Activated T-helper 2 cell treated with anti-CD3 and anti-CD28 coated beads, Interferon-gamma antibody, Interleukin-2, Interleukin-4, amounts not matched to agents 10 μg/mL and 5 μg/mL and 100 μg/mL, durations not matched to agents 14 hours and 24 hours and 36 hours (primary cell): ENCODE results near the gene CDK14. TPM values are rescaled to one million over a fixed set of nuclear protein-coding genes. Genes with fewer than 3 reads are reported as not detected.
"Not testable (repeated sequence)": the region's sequence is repeated elsewhere in the genome, so short reads cannot be mapped to it uniquely, and the experiment has no call there.

ENCODE experiments used
- DNase-seq: peaks from one replicate; pipeline ENCODE4 v3.0.0; 2021; ENCODE audit warnings: low spot score
- H3K27ac Mint-ChIP-seq: one replicate; pipeline ENCODE4 v1.8.0; 2021; ENCODE audit warnings: mixed read lengths
- H3K27me3 Mint-ChIP-seq: one replicate; pipeline ENCODE4 v1.8.0; 2021; ENCODE audit warnings: low read depth, mixed read lengths
- H3K36me3 Mint-ChIP-seq: one replicate; pipeline ENCODE4 v1.8.0; 2021; ENCODE audit warnings: low read depth, mixed read lengths
- H3K4me1 Mint-ChIP-seq: one replicate; pipeline ENCODE4 v1.8.0; 2021; ENCODE audit warnings: low read depth, mixed read lengths
- H3K4me3 Mint-ChIP-seq: one replicate; pipeline ENCODE4 v1.8.0; 2021; ENCODE audit warnings: low read depth, mild to moderate bottlenecking, moderate library complexity, mixed read lengths
- H3K9me3 Mint-ChIP-seq: one replicate; pipeline ENCODE4 v1.8.0; 2021; ENCODE audit warnings: mixed read lengths
- intact Hi-C: fragments of 100-400 bp; cut with micrococcal nuclease; formaldehyde crosslinking; loops from one replicate; pipeline ENCODE4 v1.15.1; 2023
- total RNA-seq: library from RNA; stranded (reverse); gene quantifications from 2 replicates; pipeline ENCODE4 v1.2.3, GENCODE V29; 2022

Gene CDK14
- total RNA-seq, 1 donor from 2014 or later: 2.2 TPM

GRCh38 chr7:90788052-90788451 lies 191.9 kb downstream of the CDK14 start:
- no peak overlapping the region for H3K27ac Mint-ChIP-seq
- intact Hi-C loops: no loop called here
- no peak for DNase-seq
- peaks cover 14% of the 10 kb centered on the region for H3K9me3 Mint-ChIP-seq
- H3K4me1 Mint-ChIP-seq: no peaks in the 10 kb centered on the region
- no peaks in the 10 kb centered on the region for H3K36me3 Mint-ChIP-seq
- no peak overlapping the region for H3K4me3 Mint-ChIP-seq
- H3K27me3 Mint-ChIP-seq: no peaks in the 10 kb centered on the region

GRCh38 chr7:90789736-90790306 lies 193.7 kb downstream of the CDK14 start:
- H3K9me3 Mint-ChIP-seq: peaks cover 24% of the 10 kb centered on the region
- no peaks in the 10 kb centered on the region for H3K36me3 Mint-ChIP-seq
- intact Hi-C loops: no loop called here
- H3K27me3 Mint-ChIP-seq: no peaks in the 10 kb centered on the region
- H3K27ac Mint-ChIP-seq: no peak overlapping the region
- H3K4me1 Mint-ChIP-seq: no peaks in the 10 kb centered on the region
- H3K4me3 Mint-ChIP-seq: no peak overlapping the region
- no peak for DNase-seq

DNA sequence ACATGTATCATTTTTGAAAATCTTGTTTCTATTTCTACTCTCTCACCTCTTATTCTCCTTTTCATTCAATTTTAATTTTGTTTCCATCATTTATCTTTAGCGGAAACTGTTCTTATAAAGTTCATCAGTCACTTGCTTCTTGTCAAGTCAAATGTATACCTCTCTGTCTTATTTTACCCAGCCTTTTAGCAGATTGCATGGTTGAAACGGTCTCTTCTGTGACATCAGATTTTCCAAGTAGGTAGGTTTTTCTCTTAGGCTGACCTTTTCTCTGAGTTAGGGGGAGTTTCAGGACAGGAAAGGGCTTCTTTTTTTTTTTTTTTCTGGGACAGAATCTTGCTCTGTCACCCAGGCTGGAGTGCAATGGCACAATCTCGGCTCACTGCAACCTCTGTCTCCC lies 195.5 kb downstream of the CDK14 start:
- Mint-ChIP-seq H3K27me3 (no peaks in the 10 kb centered on the region), H3K36me3 (no peaks in the 10 kb centered on the region), H3K27ac (no peak overlapping the region), H3K4me1 (no peaks in the 10 kb centered on the region), H3K9me3 (peaks cover 31% of the 10 kb centered on the region), H3K4me3 (no peak overlapping the region)
- DNase-seq: no peak
- intact Hi-C loops: no loop called here

DNA sequence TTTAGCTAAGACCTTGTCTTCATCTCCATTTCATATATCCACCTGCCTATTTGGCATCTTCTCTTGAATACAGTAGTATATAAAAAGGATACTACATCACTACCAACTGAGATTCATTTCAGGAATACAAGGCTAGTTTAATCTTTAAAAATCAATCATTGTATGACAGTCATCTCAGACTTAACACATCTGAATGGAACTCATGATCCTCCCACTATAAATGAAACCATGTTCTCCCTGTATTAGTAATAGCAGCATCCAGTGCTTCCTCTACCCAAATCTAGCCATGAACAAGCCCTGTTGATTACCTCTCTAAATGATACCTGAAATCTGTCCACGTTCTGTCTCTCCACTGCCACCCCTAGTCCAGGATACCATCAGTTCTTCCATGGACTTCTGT lies 196.2 kb downstream of the CDK14 start:
- Mint-ChIP-seq H3K27me3 (no peaks in the 10 kb centered on the region), H3K9me3 (peaks cover 35% of the 10 kb centered on the region), H3K36me3 (no peaks in the 10 kb centered on the region), H3K4me1 (no peaks in the 10 kb centered on the region), H3K4me3 (no peak overlapping the region), H3K27ac (no peak overlapping the region)
- intact Hi-C loops: no loop called here
- DNase-seq: no peak

GRCh38 chr7:90794234-90794633 lies 198.1 kb downstream of the CDK14 start:
- H3K9me3 Mint-ChIP-seq: peaks cover 35% of the 10 kb centered on the region
- H3K27me3 Mint-ChIP-seq, H3K36me3 Mint-ChIP-seq, H3K4me3 Mint-ChIP-seq, H3K4me1 Mint-ChIP-seq, DNase-seq, H3K27ac Mint-ChIP-seq, intact Hi-C loops: not testable (repeated sequence)

DNA sequence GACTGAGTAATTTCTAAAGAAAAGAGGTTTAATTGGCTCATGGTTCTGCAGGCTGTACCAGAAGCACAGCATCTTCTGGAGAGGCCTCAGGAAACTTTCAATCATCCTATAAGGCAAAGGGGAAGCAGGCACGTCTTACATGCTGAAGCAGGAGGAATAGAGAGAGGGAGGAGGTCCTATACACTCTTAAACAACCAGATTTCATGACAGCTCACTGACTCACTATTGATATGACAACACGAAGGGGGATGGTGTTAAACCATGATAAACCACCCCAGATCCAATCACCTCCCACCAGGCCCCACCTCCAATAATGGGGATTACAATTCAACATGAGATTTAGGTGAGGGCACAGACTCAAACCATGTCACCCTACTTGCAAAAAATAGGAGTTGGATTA lies 201.5 kb downstream of the CDK14 start:
- Mint-ChIP-seq H3K4me3 (no peak overlapping the region), H3K27ac (no peak overlapping the region), H3K9me3 (peaks cover 26% of the 10 kb centered on the region), H3K4me1 (no peaks in the 10 kb centered on the region), H3K36me3 (no peaks in the 10 kb centered on the region), H3K27me3 (no peaks in the 10 kb centered on the region)
- intact Hi-C loops: no loop called here
- DNase-seq: no peak

GRCh38 chr7:90804370-90804769 lies 208.2 kb downstream of the CDK14 start:
- no peak overlapping the region for H3K4me3 Mint-ChIP-seq
- no peak overlapping the region for H3K27ac Mint-ChIP-seq
- intact Hi-C loops: no loop called here
- no peaks in the 10 kb centered on the region for H3K4me1 Mint-ChIP-seq
- H3K9me3 Mint-ChIP-seq: peaks cover 3% of the 10 kb centered on the region
- no peak for DNase-seq
- H3K27me3 Mint-ChIP-seq: no peaks in the 10 kb centered on the region
- H3K36me3 Mint-ChIP-seq: no peaks in the 10 kb centered on the region

DNA sequence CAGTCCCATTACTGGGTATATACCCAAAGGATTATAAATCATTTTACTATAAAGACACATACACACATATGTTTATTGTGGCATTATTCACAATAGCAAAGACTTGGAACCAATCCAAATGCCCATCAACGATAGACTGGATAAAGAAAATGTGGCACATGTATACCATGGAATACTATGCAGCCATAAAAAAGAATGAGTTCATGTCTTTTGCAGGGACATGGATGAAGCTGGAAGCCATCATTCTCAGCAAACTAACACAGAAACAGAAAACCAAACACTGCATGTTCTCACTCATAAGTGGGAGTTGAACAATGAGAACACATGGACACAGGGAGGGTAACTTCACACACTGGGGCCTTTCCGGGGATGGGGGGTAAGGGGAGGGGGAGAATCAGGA lies 219.4 kb downstream of the CDK14 start:
- Mint-ChIP-seq H3K4me1 (peaks cover 14% of the 10 kb centered on the region), H3K9me3 (peaks cover 12% of the 10 kb centered on the region)
- not testable (repeated sequence) for H3K27ac Mint-ChIP-seq, H3K27me3 Mint-ChIP-seq, DNase-seq, H3K36me3 Mint-ChIP-seq, H3K4me3 Mint-ChIP-seq
- intact Hi-C loops: loop anchor here (5.0 kb wide), 1 partner anchor 78 kb away; no protein-coding TSS in a partner anchor

GRCh38 chr7:90816511-90817142 lies 220.5 kb downstream of the CDK14 start:
- peaks cover 6% of the 10 kb centered on the region for H3K27me3 Mint-ChIP-seq
- no peak overlapping the region for H3K4me3 Mint-ChIP-seq
- H3K27ac Mint-ChIP-seq: no peak overlapping the region
- DNase-seq: no peak
- H3K9me3 Mint-ChIP-seq: peaks cover 12% of the 10 kb centered on the region
- H3K36me3 Mint-ChIP-seq: no peaks in the 10 kb centered on the region
- peaks cover 14% of the 10 kb centered on the region for H3K4me1 Mint-ChIP-seq
- intact Hi-C loops: loop anchor here (1.0 to 5.0 kb wide), 3 partner anchors 79 to 392 kb away; no protein-coding TSS in a partner anchor

GRCh38 chr7:90817151-90817550 lies 221.0 kb downstream of the CDK14 start:
- peaks cover 14% of the 10 kb centered on the region for H3K4me1 Mint-ChIP-seq
- no peak for DNase-seq
- no peak overlapping the region for H3K4me3 Mint-ChIP-seq
- intact Hi-C loops: loop anchor here (2.0 to 5.0 kb wide), 2 partner anchors 80 to 204 kb away; no protein-coding TSS in a partner anchor
- peaks cover 12% of the 10 kb centered on the region for H3K9me3 Mint-ChIP-seq
- H3K36me3 Mint-ChIP-seq: no peaks in the 10 kb centered on the region
- H3K27me3 Mint-ChIP-seq: peaks cover 6% of the 10 kb centered on the region
- no peak overlapping the region for H3K27ac Mint-ChIP-seq

DNA sequence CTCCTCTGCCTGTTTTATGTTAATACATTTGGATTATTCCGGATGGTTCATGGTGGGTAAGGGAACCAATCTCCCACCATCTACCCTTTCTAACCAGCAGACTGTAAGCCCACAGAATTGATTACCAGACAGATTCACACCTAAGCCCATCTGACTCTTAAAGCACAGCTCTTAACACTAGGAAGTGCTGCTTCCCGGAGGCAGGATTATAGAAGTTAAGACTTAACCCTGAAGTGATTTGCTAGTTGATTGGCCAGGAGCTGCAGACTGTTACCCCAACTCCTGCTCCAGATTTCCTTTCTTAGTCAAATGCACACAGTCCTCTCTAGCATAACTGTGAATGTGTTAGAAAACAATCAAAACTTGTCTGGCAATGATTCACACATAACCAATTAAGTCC lies 221.7 kb downstream of the CDK14 start:
- Mint-ChIP-seq H3K4me1 (peaks cover 14% of the 10 kb centered on the region), H3K27ac (no peak overlapping the region), H3K27me3 (peaks cover 8% of the 10 kb centered on the region), H3K4me3 (no peak overlapping the region), H3K36me3 (no peaks in the 10 kb centered on the region), H3K9me3 (peaks cover 12% of the 10 kb centered on the region)
- intact Hi-C loops: loop anchor here (2.0 to 5.0 kb wide), 2 partner anchors 81 to 205 kb away; no protein-coding TSS in a partner anchor
- no peak for DNase-seq

DNA sequence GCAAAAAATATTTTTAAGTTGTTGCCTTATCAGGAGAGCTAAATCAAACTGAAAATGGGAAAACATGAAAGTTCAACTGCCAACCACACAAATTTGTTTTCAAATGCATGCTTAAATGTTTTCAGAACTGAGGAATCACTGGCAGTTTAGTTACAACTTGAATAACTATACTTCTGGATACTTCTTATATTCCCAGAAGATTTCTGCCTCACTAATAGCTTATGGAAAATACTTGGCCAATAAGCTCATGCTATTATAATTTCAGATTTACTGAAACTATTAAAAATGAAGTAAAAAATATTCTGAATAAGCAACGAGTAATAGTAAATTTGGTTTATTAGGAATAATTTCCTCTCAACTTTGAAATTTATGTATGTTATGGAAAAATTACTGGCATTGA lies 222.2 kb downstream of the CDK14 start:
- intact Hi-C loops: loop anchor here (5.0 kb wide), 1 partner anchor 81 kb away; no protein-coding TSS in a partner anchor
- Mint-ChIP-seq H3K27ac (no peak overlapping the region), H3K27me3 (peaks cover 8% of the 10 kb centered on the region), H3K9me3 (peaks cover 12% of the 10 kb centered on the region), H3K4me3 (no peak overlapping the region), H3K36me3 (no peaks in the 10 kb centered on the region), H3K4me1 (peaks cover 14% of the 10 kb centered on the region)
- DNase-seq: no peak

GRCh38 chr7:90821961-90822620 lies 226.0 kb downstream of the CDK14 start:
- intact Hi-C loops: no loop called here
- Mint-ChIP-seq H3K4me3 (no peak overlapping the region), H3K4me1 (peaks cover 9% of the 10 kb centered on the region), H3K27me3 (peaks cover 8% of the 10 kb centered on the region), H3K27ac (no peak overlapping the region), H3K36me3 (no peaks in the 10 kb centered on the region), H3K9me3 (peaks cover 6% of the 10 kb centered on the region)
- DNase-seq: no peak
